GM04503 (cell line): Measurements from ENCODE around the gene DISC1.

ENCODE experiments used
- DNase-seq: peaks from one replicate; pipeline ENCODE4 v3.0.0-alpha.2; 2012; ENCODE audit warnings: low read depth

The DISC1 gene

DNA sequence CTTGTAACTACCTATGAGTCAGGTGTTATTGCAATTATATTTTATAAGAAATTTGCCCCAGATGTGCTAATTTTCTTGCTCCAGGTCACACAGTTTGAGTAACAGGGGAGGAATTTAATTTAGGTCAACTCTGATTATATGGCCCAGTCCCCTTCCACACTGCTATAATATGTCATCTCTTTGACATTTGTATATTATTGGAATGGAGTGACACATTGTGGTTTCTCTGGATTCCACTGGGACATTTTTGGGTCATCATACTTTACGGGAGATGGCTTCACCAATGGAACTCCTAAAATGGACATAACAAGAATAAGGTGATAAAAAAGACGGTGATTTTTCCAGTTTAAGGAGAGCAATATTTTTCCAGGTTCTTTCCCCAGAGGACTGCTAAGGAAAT lies 191.2 kb downstream of the DISC1 start:
- DNase-seq, result no peak

DNA sequence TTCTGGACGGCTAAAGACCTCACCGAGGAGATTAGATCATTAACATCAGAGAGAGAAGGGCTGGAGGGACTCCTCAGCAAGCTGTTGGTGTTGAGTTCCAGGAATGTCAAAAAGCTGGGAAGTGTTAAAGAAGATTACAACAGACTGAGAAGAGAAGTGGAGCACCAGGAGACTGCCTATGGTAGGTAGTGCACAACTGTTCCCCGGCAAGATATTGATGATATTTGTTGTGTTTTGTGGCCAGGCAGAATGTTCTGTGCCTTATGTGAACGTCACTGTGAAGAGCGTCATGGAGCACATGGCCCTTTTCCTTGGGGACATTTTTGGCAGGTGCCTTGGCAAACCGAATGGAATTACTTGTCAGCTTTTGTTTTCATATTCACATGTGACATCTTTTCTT lies 191.7 kb downstream of the DISC1 start:
- no peak for DNase-seq

DNA sequence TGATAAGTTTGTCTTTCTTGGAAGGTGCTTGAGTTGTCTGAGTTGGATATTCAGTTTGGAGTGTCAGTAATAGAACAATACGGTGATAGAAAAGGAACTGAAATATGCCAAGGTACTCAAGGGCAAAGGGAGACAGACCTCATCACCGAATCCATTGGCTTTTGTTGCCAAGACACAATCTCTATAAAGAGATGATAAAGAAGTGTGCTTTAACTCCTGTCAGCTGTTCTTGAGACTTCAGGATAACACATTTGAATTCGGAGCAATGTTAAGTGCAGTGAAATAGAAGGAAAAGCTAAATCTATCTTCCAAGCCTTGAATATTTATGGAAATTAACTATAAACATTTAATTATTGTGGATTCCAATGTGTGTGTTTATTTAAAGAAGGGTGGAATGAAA lies 194.7 kb downstream of the DISC1 start:
- DNase-seq, result no peak

DNA sequence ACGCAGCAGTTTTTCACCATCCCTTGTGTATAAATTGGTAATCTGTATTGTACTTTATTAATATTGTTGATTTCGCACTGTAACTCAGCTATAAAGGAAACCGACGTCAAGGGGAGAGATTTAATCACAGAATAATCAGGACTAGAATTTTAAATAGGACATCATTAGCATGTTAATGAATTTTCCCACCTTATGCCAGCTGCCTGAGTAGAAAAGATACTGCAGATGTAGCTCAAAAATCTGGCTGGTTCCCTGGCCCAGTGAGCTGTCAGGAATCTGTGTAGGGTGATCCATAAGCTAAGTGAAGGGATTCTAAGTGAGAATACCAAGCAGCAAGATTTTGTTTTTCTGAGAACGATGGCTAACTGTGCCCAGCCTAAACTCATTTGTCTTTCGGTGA lies 195.5 kb downstream of the DISC1 start:
- DNase-seq, result no peak

DNA sequence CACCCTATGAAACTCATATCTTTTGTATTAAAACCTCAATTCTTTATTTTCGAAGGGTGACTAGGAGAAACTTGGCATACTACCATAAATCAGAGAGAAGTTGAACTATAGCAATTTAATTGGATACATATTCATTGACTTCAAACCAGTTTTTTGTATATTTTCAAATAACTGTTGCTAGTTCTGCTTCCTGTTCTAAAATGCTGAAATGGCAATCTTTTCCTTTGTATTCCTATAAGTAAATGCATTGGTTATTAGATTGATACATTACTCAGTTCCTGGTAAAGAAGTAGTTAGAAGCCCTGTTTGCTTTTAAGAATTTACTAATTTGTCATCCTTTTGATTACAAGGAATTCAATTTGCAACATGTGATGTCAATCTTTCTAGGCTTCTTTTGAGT lies 200.0 kb downstream of the DISC1 start:
- DNase-seq, result no peak

DNA sequence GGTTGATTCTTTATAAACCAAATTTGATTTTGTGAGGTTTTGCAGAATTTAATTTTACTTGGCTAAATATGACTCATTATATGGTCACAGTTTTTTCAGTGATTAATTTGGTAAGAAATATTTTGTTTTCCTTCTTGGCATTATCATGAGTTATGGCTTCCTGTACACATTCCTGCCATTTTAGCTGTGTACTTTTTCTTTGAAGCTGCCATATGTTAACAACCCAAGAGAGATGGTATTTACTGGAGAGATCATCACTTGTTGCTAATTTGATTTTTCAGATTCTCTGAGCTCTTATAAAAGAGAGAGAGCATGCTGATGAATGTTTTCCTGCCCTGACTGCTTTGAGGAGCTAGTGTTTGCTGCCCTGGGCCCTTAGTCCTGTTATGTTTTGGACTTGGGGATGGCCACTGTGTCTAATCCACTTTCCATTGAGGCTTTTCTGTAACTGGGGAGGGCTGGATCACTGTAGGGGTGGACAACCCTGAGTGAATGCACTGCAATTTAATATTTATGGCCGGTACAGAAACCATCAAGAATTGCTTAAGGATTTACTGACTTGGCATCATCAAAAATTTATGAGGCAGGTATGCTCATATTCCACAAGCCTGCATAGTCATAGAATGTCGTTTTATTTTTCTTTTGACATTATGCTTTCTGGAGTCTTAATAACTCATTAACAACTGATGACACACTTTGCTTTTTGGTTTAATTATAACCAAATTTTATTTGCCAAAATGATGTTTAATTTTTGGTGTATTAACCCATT lies 200.9 kb downstream of the DISC1 start:
- DNase-seq, result peak; percentile 93

DNA sequence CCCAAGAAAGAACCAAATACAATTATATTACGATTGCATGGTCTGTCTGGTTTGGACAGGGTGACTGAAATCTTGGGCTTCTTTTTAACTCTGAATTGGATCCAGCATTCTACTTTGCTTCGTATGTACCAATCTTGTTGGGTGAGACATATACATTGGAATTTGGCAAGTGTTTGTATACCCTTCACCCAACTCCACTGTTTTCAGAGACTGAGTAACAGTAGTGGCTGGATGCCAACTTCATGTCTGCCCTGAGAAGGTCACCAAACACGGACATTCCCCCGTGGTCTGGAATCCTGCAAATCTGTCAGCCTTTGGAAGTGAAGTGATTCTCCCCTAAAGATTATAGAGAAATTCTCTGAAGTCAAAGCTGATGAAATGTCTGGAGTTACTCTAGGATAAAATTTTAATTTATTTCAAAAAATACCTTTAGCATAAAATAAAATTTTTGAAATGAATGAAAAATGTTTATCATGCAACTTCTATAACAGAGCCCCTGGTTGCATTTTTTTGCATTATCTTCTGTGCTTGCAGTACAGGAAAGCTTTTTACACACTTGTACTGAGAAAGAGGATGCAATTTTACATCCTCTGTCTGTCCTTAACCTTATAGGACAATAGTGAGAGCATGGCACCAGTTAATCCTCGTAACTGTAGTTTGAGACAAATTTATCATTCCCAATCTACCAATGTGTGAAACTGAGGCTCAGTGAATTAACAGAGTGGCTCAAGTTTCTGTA lies 201.8 kb downstream of the DISC1 start:
- DNase-seq, result peak; percentile 80

DNA sequence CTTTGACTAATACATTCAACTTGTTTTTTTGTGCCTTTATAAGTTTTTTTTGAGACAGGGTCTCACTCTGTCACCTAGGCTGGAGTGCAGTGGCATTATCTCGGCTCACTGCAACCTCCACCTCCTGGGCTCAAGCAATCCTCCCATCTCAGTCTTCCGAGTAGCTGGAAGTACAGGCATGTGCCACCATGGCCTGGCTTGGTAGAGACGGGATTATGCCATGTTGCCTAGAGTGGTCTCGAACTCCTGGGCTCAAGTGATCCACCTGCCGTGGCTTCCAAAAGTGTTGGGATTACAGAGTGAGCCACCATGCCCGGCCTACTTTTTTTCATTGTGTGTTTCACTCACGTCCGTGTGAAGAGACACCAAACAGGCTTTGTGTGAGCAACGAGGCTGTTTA lies 202.7 kb downstream of the DISC1 start:
- DNase-seq, result no peak

DNA sequence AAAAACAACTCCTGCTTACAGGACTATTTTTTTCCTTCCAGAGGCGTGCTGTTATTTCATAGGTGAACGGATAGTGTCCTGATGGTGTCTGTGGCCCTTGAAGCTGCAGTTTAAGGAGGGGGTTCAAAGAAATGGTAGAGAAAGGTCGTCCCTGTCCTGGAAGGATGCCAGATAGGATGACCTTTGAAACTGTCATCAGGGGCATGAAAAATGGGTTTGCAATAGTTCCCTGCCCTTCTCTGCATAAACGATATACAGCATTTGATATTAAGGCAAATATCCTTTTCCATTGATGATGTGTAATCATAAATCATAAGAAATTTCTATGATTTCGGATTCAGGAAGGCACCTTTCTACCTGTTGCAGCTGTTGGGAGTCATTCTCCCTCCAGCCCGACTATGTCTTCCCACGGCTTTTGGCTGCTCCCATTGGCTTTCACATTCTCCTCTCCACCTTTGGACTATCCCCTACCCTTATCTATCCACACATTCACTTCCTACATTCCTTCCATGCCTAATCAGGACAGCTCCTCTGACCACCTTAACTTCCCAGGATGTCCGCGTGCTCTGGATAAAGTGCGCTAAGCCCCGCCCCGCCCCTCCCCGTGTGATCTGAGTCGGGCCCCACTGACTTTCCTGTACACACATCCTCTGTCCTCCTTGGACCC lies 209.8 kb downstream of the DISC1 start:
- DNase-seq, result no peak

DNA sequence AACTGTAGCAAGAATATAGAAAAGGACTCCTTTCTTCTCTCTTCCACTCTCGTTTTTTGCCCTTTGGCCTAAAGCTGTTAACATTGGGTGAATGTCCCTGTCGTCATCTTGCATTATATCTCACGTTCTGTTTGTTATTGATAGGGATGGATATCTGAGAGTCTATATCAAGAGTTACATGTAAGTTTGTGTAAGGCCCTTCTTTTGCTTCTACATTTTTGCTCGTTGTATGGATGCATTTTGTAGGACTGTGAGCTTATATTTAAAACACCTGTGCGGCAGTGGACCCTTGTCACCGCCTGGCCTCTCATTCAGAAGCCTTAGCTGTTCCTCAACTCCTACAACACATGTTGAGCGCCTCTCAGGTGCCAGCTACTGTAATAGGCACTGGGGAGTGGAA lies 211.9 kb downstream of the DISC1 start:
- no peak for DNase-seq

DNA sequence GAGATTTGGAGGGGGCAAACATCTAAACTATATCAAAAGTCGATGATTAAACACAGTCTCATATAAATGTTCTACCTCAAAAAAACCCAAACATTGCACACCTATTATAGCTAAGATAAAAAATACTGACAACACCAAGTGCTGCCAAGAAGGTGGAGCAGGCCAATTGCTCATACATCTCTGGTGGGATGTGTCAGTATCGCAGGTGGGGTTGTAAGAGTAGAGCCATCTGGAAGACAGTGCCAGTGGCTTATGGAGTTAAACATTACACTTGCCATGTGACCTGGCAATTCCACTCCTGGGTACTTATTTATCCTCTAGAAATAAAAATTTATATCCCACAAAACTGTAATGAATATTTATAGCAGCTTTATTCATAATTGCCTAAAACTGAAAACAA lies 213.4 kb downstream of the DISC1 start:
- DNase-seq, result no peak

DNA sequence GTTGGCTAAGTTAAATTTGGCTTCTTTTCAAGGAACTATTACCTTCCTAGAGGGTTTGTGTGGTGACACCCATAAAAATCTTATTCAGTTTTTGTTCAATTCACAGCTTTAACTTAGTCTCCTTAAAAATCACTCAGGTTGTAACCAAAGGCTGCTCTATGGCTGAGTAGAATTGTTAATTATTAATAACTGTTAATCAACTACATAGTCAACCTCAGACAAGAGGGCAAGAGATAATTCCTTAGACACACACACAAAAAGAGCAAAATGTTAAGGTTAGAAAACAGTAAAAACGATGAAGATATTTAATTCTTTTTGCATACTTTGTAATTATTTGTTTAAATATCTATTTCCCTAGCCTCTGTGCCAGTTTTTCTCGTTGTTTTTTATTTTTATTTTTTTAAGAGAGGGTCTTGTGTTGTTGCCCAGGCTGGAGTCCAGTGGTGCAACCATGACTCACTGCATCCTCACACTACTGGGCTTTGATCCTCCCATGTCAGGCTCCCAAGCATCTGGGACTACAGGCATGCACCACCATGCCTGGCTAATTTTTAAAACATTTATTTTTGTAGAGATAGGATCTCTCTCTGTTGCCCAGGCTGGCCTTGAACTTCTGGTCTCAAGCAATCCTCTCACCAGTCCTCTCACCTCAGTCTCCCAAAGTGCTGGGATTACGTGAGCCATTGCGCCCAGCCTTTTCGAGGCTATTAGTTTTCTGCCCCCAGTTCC lies 215.2 kb downstream of the DISC1 start:
- DNase-seq, result peak; percentile 49

DNA sequence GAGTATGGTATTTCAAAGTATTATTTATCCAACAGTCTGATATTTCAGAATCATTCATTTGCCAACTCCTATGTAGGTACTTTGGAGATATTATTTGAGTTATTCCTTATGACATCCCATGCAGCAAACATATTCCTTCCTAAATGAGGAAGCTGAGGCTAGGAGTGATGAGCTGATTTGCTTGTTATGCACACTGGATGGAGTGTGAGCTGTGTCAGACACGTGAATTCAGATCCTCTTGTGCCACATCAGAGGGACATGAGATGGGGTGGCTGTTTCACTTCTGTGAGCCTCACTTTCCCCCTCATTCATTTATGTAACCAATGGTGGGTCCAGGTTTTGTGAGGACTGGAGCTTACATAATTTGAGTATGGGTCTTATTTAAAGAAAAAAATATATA lies 215.9 kb downstream of the DISC1 start:
- DNase-seq, result no peak

DNA sequence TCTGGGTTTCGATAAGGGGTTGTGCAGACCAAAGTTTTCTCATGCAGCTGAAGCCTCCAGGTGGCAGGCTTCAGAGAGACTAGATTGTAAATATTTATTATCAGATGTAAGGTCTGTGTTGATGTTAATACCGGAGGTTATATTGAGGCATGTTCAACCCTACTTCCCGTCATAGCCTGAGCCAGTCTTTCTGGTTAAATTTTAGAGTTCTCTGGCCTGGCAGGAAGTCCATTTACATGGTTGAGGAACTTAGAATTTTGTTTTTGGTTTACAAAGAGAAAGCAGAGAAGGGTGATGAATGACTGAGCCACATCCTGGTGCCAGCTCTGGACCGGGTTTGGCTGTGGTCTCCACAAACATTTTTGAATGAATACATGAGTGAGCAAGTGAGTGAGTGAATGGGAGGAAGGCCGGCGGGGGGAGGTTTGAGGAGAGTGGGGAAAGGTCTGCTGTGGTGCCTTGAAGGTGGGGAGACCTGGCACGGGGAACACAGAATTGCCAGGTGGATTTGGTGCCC lies 218.5 kb downstream of the DISC1 start:
- DNase-seq, result no peak

DNA sequence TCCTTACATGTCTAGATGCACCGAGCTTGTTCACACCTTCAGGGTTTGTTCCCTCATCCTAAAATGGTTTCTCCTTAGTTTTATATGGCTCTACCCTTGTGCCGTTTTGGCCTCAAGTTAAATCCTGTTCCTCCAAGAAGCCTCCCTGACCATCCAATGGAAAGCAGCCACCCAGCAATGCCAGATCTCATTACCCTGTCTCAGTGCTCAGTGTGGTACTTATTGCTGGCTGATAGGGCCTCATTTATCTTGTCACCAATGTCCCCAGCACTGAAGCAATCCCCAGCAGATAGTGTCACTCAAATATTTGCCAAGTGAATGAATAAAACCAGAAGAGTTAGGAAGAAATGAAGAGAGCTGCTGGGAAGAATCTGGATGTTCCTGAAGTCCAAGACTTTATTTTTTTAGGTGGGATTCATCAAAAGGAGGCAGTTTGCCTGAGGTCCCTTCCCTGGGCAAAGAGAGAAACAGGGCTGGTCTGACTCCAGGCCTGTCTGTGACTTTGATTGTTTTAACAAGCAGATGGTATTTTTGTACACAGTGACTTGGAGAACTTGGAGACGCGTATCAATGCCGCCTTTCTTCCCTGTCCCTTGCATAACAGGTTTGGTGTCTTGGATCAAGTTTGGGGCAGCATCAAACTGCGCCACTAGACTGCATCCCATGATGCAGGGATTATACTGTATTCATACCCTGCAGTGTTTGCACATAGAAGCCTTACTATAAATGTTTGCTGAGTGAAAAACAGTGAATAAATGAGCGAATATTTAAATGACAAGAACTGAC lies 221.2 kb downstream of the DISC1 start:
- no peak for DNase-seq

DNA sequence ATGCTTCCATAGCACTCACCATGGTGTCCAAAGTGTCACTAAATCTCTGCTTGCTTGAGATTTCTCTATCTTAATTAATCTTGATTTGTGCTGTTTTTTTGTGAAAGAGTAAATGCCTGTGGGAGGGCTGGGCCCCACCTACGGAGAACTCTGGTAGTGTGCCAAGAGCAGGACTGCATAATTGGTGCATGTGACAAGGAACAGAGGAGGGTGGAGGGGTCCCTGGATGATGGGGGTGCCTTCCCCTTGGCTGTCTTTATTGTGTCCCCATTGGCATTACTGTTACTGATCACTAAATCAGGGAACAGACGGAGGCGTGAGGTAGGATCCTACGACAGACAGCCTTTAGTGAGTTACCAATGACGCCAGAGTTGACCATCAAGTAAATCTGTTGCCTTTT lies 223.4 kb downstream of the DISC1 start:
- DNase-seq, result no peak

DNA sequence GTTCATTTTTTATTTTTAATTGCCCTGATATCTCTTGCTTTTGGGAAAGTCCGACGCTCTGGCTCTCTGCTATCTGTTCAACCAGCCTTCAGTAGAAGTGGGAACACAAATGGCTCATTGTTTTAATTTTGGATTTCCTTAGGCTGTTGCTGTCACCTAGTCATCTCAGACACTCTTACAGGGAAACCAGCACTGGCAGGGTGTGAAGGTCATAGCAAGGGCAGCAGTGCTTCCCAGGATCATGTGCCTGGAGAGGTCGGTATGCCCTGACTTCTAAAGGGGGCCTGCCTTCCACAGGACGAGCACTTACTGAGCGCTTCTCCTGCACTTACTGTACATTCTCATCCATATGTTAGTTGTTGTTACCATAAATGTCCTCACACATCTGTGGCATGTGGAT lies 224.2 kb downstream of the DISC1 start:
- no peak for DNase-seq

DNA sequence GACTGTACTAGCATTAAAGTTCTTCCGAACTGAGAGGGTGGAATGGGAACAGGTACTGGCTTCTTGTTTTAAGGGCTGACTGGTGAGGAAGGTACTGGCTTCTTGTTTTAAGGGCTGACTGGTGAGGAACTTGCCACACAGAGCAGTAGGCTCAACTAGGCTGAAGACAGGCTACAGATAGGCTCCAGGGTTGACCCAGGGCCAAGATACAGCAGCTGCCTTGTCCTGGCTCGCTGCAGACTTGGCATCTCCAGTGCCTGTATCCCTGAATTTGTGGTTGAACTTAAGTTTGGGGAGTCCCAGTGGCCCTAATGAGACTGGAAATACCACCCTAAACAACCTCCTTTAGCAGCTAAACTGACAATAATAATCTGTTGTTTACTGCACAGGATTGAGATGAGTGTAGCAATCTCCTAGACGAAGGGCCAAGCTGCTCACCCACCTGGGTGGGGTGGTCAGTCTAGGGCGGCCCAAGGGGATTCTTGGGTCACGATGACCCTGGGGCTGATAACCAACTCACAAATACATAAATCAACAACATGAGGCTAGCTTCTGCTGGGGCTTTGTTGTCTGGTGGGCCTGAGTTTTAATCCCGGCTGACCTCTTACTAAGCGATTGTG lies 227.1 kb downstream of the DISC1 start:
- DNase-seq, result no peak

DNA sequence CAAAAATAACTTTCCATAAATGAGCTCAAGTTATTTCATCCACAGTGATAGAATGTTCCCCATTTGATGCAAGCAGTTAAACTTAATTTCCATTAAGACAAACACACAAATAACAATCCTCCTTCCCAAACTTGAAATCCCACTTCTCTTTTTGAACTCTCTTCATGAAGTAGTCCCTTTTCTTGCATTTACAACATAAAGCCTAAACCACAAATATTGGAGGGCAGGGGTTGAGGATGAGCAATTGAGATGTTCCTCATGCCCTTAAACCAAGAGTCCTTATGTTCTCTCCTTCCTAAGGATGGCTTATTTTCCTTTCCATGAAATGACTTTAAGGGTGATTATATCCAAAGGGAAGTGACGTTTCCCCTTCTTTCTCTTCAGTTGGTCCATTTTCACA lies 228.8 kb downstream of the DISC1 start:
- no peak for DNase-seq

DNA sequence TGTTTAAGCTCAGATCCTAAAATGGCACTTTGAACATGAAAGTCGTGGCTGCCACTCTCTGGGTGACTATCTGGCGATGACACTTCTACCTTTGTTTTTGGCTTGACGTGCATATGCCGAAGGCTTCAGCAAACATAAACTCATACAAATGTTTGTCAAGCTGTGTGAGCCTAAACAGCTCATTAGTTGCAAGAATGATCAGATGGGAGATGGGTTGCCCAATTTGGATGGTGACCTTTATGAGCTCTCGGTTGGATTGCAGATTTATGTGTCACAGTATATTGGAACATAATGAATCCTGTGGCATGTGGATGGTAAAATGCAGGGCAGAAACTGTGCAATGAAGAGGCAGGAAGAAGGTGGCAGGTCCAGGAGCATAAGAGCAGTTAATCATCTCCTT lies 229.3 kb downstream of the DISC1 start:
- DNase-seq, result no peak

DNA sequence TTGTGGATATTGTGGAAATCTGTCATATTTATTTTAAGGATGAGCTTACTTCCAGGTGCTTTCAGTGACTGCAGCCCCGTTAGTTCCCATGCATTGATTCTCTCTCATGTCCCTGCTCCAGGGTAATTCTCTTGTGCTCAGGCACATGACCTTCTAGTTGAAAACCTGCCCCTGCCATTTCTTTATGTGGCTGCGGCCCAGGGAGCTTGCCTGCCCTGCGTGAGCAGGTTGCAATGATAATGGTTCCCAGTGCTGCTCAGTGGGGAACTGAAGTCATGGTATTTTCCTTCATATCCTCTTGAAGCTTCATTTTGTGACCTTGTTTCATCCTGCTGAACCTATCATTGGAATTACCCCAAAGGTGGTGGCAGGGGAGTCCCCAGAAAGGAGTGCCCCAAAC lies 229.8 kb downstream of the DISC1 start:
- no peak for DNase-seq
